Measurements from ENCODE around the gene BLZF1.
A peak's percentile ranks its signal among the peaks of the same experiment; 100 is the strongest.
"Not testable (repeated sequence)": the region's sequence is repeated elsewhere in the genome, so short reads cannot be mapped to it uniquely, and the experiment has no call there.

The BLZF1 gene

GRCh38 chr1:169367686-169368405, at the start of gene BLZF1, which contains the start of gene NME7:
Gene BLZF1 (plus strand): TSS chr1:169368195. CDS start chr1:169369523, 1,328 bp downstream.
Gene NME7 (minus strand): TSS chr1:169367797. CDS start chr1:169367710, 87 bp downstream.
- DNase-seq (ENCODE audit: low spot score) = peak; percentile 97

- DNase-seq (ENCODE audit: low spot score) = no peak
These were observed 49.3 kb upstream of the BLZF1 start for GRCh38 chr1:169318536-169319244.

GRCh38 chr1:169321539-169321938, 46.5 kb upstream of the BLZF1 start:
- no peak for DNase-seq (ENCODE audit: low spot score)

GRCh38 chr1:169322138-169322537, 45.9 kb upstream of the BLZF1 start:
- no peak for DNase-seq (ENCODE audit: low spot score)

GRCh38 chr1:169325117-169325516, 42.9 kb upstream of the BLZF1 start:
- no peak for DNase-seq (ENCODE audit: low spot score)

GRCh38 chr1:169326261-169326955, 41.6 kb upstream of the BLZF1 start:
- no peak for DNase-seq (ENCODE audit: low spot score)

- DNase-seq (ENCODE audit: low spot score) = no peak
These were observed 41.1 kb upstream of the BLZF1 start for GRCh38 chr1:169326956-169327268.

GRCh38 chr1:169327875-169328274, 40.1 kb upstream of the BLZF1 start:
- no peak for DNase-seq (ENCODE audit: low spot score)

GRCh38 chr1:169329383-169329782, 38.6 kb upstream of the BLZF1 start:
- no peak for DNase-seq (ENCODE audit: low spot score)

GRCh38 chr1:169330927-169331326, 37.1 kb upstream of the BLZF1 start:
- no peak for DNase-seq (ENCODE audit: low spot score)

- not testable (repeated sequence) for DNase-seq (ENCODE audit: low spot score)
These were observed 33.3 kb upstream of the BLZF1 start for GRCh38 chr1:169334727-169335126.

- DNase-seq (ENCODE audit: low spot score) = not testable (repeated sequence)
These were observed 30.9 kb upstream of the BLZF1 start for GRCh38 chr1:169336947-169337715.

GRCh38 chr1:169338617-169339016, 29.4 kb upstream of the BLZF1 start:
- DNase-seq (ENCODE audit: low spot score) = no peak

- no peak for DNase-seq (ENCODE audit: low spot score)
These were observed 28.2 kb upstream of the BLZF1 start for GRCh38 chr1:169339773-169340172.

GRCh38 chr1:169340882-169341281, 27.1 kb upstream of the BLZF1 start:
- DNase-seq (ENCODE audit: low spot score) = no peak

GRCh38 chr1:169342096-169342495, 25.9 kb upstream of the BLZF1 start:
- not testable (repeated sequence) for DNase-seq (ENCODE audit: low spot score)

- DNase-seq (ENCODE audit: low spot score) = no peak
These were observed 22.5 kb upstream of the BLZF1 start for GRCh38 chr1:169345511-169345910.

GRCh38 chr1:169346036-169346589, 21.9 kb upstream of the BLZF1 start:
- no peak for DNase-seq (ENCODE audit: low spot score)

GRCh38 chr1:169347688-169348382, 20.2 kb upstream of the BLZF1 start:
- no peak for DNase-seq (ENCODE audit: low spot score)

GRCh38 chr1:169348383-169349036, 19.5 kb upstream of the BLZF1 start:
- DNase-seq (ENCODE audit: low spot score) = peak; percentile 42

GRCh38 chr1:169360415-169360814, 7.6 kb upstream of the BLZF1 start:
- no peak for DNase-seq (ENCODE audit: low spot score)

Measured in D341Med (cell line).